Gastrocnemius medialis (tissue), 4 donors: ENCODE measurements around the gene VPS41.

Source experiments
- CTCF ChIP-seq, 5 experiments: fragments of 450-650 bp in 3 of 5; fragments of 200-600 bp in 2 of 5; sonication (generic) in 2 of 5; IDR thresholded peaks in 4 of 5; conservative IDR thresholded peaks in 1 of 5; 1 replicate in 4 of 5; 2 replicates in 1 of 5; pipeline ENCODE4 v1.5.1; 2016 to 2019; ENCODE audit warnings: antibody characterized with exemption in 5 of 5, mild to moderate bottlenecking in 3 of 5, moderate library complexity in 3 of 5
- POLR2A ChIP-seq, 2 donors: fragments of 450-650 bp; IDR thresholded peaks; one replicate each; pipeline ENCODE4 v1.6.1; 2017; ENCODE audit warnings: antibody characterized with exemption in 2 of 2, mild to moderate bottlenecking in 2 of 2, moderate library complexity in 2 of 2

GRCh38 chr7:38736138-38736537 lies 172.9 kb downstream of the VPS41 start:
- TF ChIP-seq CTCF (IDR thresholded peaks at IDR 0.05 in 4 of 5, conservative IDR thresholded peaks at IDR 0.05 in 1 of 5): no peak
- no peak for TF ChIP-seq POLR2A (IDR thresholded peaks at IDR 0.05)
